MCF 10A (cell line): ENCODE results near the gene UBC. TPM values are rescaled to one million over a fixed set of nuclear protein-coding genes. Genes with fewer than 3 reads are reported as not detected.
A peak's percentile ranks its signal among the peaks of the same experiment; 100 is the strongest.

ENCODE experiments used
- BruUV-seq: library from RNA; stranded (reverse); fragments of 400-500 nt; replicated peaks from 2 replicates; lab custom pipeline; 2021; lab: Mats Ljungman, UMichigan
- CTCF ChIA-PET: fragments of 300-600 bp; sonication (Branson Sonifier 250); formaldehyde crosslinking; extraction: SDS; loops from one replicate; lab custom pipeline; 2021; ENCODE audit warnings: antibody characterized with exemption, inconsistent platforms; lab: Yijun Ruan, JAX
- POLR2A ChIA-PET: fragments of 300-600, 350-650 bp; sonication (Branson Sonifier 250); formaldehyde crosslinking; extraction: SDS; loops from one replicate; lab custom pipeline; 2020; ENCODE audit warnings: antibody characterized with exemption, inconsistent platforms; lab: Yijun Ruan, JAX
- DNase-seq: peaks from one replicate; pipeline ENCODE4 v3.0.0-alpha.2; 2018; ENCODE audit not compliant: unreplicated experiment
- H3K27ac Mint-ChIP-seq: one replicate; pipeline ENCODE4 v1.8.0; 2022; ENCODE audit warnings: mild to moderate bottlenecking, low read depth, mixed read lengths; ENCODE audit not compliant: unreplicated experiment
- H3K27me3 Mint-ChIP-seq: one replicate; pipeline ENCODE4 v1.8.0; 2022; ENCODE audit warnings: mixed read lengths; ENCODE audit not compliant: insufficient read depth, unreplicated experiment
- H3K36me3 Mint-ChIP-seq: one replicate; pipeline ENCODE4 v1.8.0; 2022; ENCODE audit warnings: mild to moderate bottlenecking, moderate library complexity, mixed read lengths; ENCODE audit not compliant: insufficient read depth, unreplicated experiment
- H3K4me1 Mint-ChIP-seq: one replicate; pipeline ENCODE4 v1.8.0; 2022; ENCODE audit warnings: mixed read lengths; ENCODE audit not compliant: insufficient read depth, unreplicated experiment
- H3K4me3 Mint-ChIP-seq: one replicate; pipeline ENCODE4 v1.8.0; 2022; ENCODE audit warnings: mild to moderate bottlenecking, moderate library complexity, mixed read lengths; ENCODE audit not compliant: unreplicated experiment
- H3K9me3 Mint-ChIP-seq: one replicate; pipeline ENCODE4 v1.8.0; 2022; ENCODE audit warnings: mixed read lengths; ENCODE audit not compliant: unreplicated experiment
- CTCF ChIP-seq: fragments of 200-600 bp; IDR thresholded peaks from one replicate; pipeline ENCODE4 v1.8.0; 2022; ENCODE audit warnings: antibody characterized with exemption, mild to moderate bottlenecking; ENCODE audit not compliant: unreplicated experiment
- intact Hi-C: fragments of 100-400 bp; cut with micrococcal nuclease; formaldehyde crosslinking; loops from 2 replicates; pipeline ENCODE4 v1.14.1; 2022
- total RNA-seq: library from RNA; stranded (reverse); gene quantifications from 2 replicates; pipeline ENCODE4 v1.2.3, GENCODE V29; 2022

Gene UBC
- total RNA-seq, 1 experiment from 2014 or later: 1,485 TPM

- POLR2A ChIA-PET: interaction anchor here (0.6 to 21.4 kb wide), 7 partner anchors 10 to 1257 kb away, joined by 3 to 2121 read pairs (median 4); partner anchors contain the start of gene UBC
- intact Hi-C loops: no loop called here
- H3K4me1 Mint-ChIP-seq: peaks cover 32% of the 10 kb centered on the region
- no peak for DNase-seq
- CTCF ChIA-PET: interaction anchor here (0.6 to 8.6 kb wide), 3 partner anchors 13 to 83 kb away, joined by 3 to 200 read pairs (median 5); no protein-coding TSS in a partner anchor
- H3K36me3 Mint-ChIP-seq: peaks cover 70% of the 10 kb centered on the region
- TF ChIP-seq CTCF: no peak
- no peaks in the 10 kb centered on the region for H3K9me3 Mint-ChIP-seq
- H3K4me3 Mint-ChIP-seq: peak overlapping the region; percentile 77
- peak overlapping the region; percentile 68 for H3K27ac Mint-ChIP-seq
- no peaks in the 10 kb centered on the region for H3K27me3 Mint-ChIP-seq
- no TSS peak for BruUV-seq
Measured at GRCh38 chr12:124910561-124911478, 3.6 kb downstream of the UBC start.

- peaks cover 36% of the 10 kb centered on the region for H3K4me1 Mint-ChIP-seq
- POLR2A ChIA-PET: interaction anchor here (0.6 to 21.4 kb wide), 12 partner anchors 10 to 1934 kb away, joined by 3 to 2121 read pairs (median 4); partner anchors contain the start of gene UBC
- CTCF ChIA-PET: interaction anchor here (0.7 to 8.6 kb wide), 3 partner anchors 14 to 27 kb away, joined by 3 to 200 read pairs (median 3); no protein-coding TSS in a partner anchor
- peak overlapping the region; percentile 77 for H3K4me3 Mint-ChIP-seq
- BruUV-seq: no TSS peak
- no peak for TF ChIP-seq CTCF
- no peaks in the 10 kb centered on the region for H3K9me3 Mint-ChIP-seq
- peak overlapping the region; percentile 68 for H3K27ac Mint-ChIP-seq
- intact Hi-C loops: loop anchor here (1.0 to 10.0 kb wide), 2 partner anchors 29 to 395 kb away; no protein-coding TSS in a partner anchor
- peaks cover 70% of the 10 kb centered on the region for H3K36me3 Mint-ChIP-seq
- H3K27me3 Mint-ChIP-seq: no peaks in the 10 kb centered on the region
- DNase-seq: peak; percentile 61
Measured at GRCh38 chr12:124909831-124910560, 4.5 kb downstream of the UBC start.

- no peaks in the 10 kb centered on the region for H3K27me3 Mint-ChIP-seq
Measured at GRCh38 chr12:124906606-124907261, 7.7 kb downstream of the UBC start.

More at GRCh38 chr12:124906606-124907261, 7.7 kb downstream of the UBC start:
- DNase-seq: peak; percentile 95
- ChIA-PET CTCF (interaction anchor here (0.6 to 8.6 kb wide), 32 partner anchors 10 to 1189 kb away, joined by 3 to 200 read pairs (median 5); partner anchors contain the start of gene BRI3BP), POLR2A (interaction anchor here (0.6 to 21.4 kb wide), 10 partner anchors 17 to 173 kb away, joined by 3 to 2121 read pairs (median 5); partner anchors contain the start of genes BRI3BP and UBC)
- H3K36me3 Mint-ChIP-seq: peaks cover 44% of the 10 kb centered on the region
- no TSS peak for BruUV-seq
- H3K27ac Mint-ChIP-seq: peak overlapping the region; percentile 16
- intact Hi-C loops: loop anchor here (1.0 to 10.0 kb wide), 3 partner anchors 34 to 392 kb away; no protein-coding TSS in a partner anchor
- peak; percentile 97 for TF ChIP-seq CTCF
- H3K4me1 Mint-ChIP-seq: peaks cover 45% of the 10 kb centered on the region
- no peaks in the 10 kb centered on the region for H3K9me3 Mint-ChIP-seq
- peak overlapping the region; percentile 28 for H3K4me3 Mint-ChIP-seq
